Right lobe of liver (tissue), 6 donors: ENCODE data around the gene NBDY. TPM values are rescaled to one million over a fixed set of nuclear protein-coding genes. Genes with fewer than 3 reads are reported as not detected.
"Not testable (repeated sequence)": the region's sequence is repeated elsewhere in the genome, so short reads cannot be mapped to it uniquely, and the experiment has no call there.

ENCODE experiments used
- ATAC-seq, 4 donors: fragments of 200-7000 bp; cut with Tn5 transposase; one replicate each; pipeline ENCODE4 v1.9.1; 2020; ENCODE audit warnings: mild to moderate bottlenecking in 4 of 4, moderate library complexity in 4 of 4
- DNase-seq, 3 donors: peaks; one replicate each; pipeline ENCODE4 v3.0.0-alpha.2; 2020
- H3K27ac ChIP-seq, 3 donors: fragments of 200-600 bp; one replicate each; pipeline ENCODE4 v1.8.0; 2022
- H3K27me3 ChIP-seq, 2 donors: fragments of 200-600 bp; one replicate each; pipeline ENCODE4 v1.8.0; 2022
- H3K36me3 ChIP-seq, 4 donors: fragments of 200-600 bp; sonication (generic) in 1 of 4; one replicate each; pipeline versions ENCODE4 v1.5.1 to v1.8.0; 2017 to 2022; ENCODE audit warnings: control low read depth in 1 of 4
- H3K4me1 ChIP-seq, 4 donors: fragments of 200-600 bp; sonication (generic) in 1 of 4; one replicate each; pipeline versions ENCODE4 v1.5.1 to v1.8.0; 2017 to 2022; ENCODE audit warnings: control low read depth in 1 of 4
- H3K4me3 ChIP-seq, 3 donors: fragments of 200-600 bp; one replicate each; pipeline ENCODE4 v1.8.0; 2022
- H3K9me3 ChIP-seq, 4 donors: fragments of 200-600 bp; sonication (generic) in 1 of 4; one replicate each; pipeline versions ENCODE4 v1.5.1 to v1.8.0; 2017 to 2022; ENCODE audit warnings: control low read depth in 1 of 4
- POLR2A ChIP-seq: fragments of 450-650 bp; IDR thresholded peaks from one replicate; pipeline ENCODE4 v1.6.1; 2017; ENCODE audit warnings: antibody characterized with exemption, mild to moderate bottlenecking
- WGBS: methylation state at CpG from one replicate; pipeline ENCODE4 v1.1.6; 2018; ENCODE audit warnings: low coverage, low lambda C conversion rate; ENCODE audit not compliant: insufficient coverage; ENCODE audit errors: missing lambda C conversion rate; 5-methylcytosine and 5-hydroxymethylcytosine counted together
- intact Hi-C, 2 donors: fragments of 100-400 bp; cut with DNase I; formaldehyde crosslinking; loops; one replicate each; pipeline versions ENCODE4 v1.11.2 to v1.14.1; 2022
- long read RNA-seq: library from polyadenylated mRNA; unstranded; transcript quantifications from one replicate; pipeline ENCODE4 v2.0.0, GENCODE V29; 2019
- total RNA-seq, 6 experiments: library from RNA; depleted of rRNA in 2 of 6; stranded (reverse); fragments of >200 nt in 2 of 6; fragmentation: NEBNext Ultra II Directional in 3 of 6; extraction: Animal tissue kit (Norgen Biotek cat#: 25700) in 3 of 6; gene quantifications; one replicate each; pipeline versions ENCODE4 v1.1.0 to v1.2.4, GENCODE V29; 2016 to 2023
- TF ChIP-seq, protein P1 (sequence below), 4 donors: fragments of 200-600 bp in 3 of 4; fragments of 450-650 bp in 1 of 4; IDR thresholded peaks; one replicate each; pipeline versions ENCODE4 v1.5.1 to v1.8.0; 2016 to 2022; ENCODE audit warnings: antibody characterized with exemption in 4 of 4, mild to moderate bottlenecking in 2 of 4
- donor health status: DM: no; HTN: yes; CAD: no.
- donor health status: DM: no; HTN: no; CAD: no.
- donor health status: DM: no; HTN: no; CAD: no.
- donor health status: DM: no; HTN: yes; CAD: no.
- donor health status: DM: no; HTN: yes; CAD: no.

Gene NBDY, protein sequence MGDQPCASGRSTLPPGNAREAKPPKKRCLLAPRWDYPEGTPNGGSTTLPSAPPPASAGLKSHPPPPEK
- 1 to 10 TPM; 2.8 to 10.0 (median 5.4) TPM for total RNA-seq
- long read RNA-seq, transcript NBDY-201 (3 exons, 1,529 nt) = major isoform, 5 of 5 reads
- long read RNA-seq, partial matches to known transcripts = 0 of 5 reads
- long read RNA-seq, other reads (novel, unspliced or antisense) = 0 of 5 reads

DNA sequence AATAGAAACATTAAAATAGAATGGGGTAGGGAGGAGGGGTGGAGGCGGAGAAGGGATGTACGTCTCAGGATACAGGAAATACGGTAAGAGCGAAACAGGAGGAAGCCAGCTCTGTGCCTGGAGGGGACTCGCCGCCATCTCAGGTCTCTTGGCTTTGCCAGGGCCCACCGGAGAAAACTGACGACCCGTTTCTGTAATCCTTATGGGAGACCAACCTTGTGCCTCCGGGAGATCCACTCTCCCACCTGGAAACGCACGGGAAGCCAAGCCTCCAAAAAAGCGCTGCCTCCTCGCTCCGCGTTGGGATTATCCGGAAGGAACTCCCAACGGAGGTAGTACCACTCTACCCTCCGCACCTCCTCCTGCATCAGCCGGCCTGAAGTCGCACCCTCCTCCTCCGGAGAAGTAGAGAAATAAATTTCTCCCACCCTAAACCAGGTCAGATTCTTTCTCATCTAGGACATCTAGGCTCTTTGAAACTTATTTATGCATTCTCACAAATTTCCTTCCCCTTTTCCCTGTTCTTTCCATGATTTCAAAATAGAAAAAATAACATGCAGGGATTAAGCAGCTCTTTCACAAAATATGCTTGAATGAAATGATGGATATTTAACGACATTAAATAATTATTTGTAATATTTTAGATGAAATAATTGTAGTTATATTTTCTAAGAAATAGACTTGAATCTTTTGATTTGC is at the start of gene NBDY:
TSS of gene NBDY (plus strand) at position 92 of the 699 bp plus-strand sequence. CDS start at position 203, 111 bp downstream.
- ATAC-seq = peak; percentile 76 to 84 (median 82)
- intact Hi-C loops = no loop called here
- TF ChIP-seq, protein P1, sequence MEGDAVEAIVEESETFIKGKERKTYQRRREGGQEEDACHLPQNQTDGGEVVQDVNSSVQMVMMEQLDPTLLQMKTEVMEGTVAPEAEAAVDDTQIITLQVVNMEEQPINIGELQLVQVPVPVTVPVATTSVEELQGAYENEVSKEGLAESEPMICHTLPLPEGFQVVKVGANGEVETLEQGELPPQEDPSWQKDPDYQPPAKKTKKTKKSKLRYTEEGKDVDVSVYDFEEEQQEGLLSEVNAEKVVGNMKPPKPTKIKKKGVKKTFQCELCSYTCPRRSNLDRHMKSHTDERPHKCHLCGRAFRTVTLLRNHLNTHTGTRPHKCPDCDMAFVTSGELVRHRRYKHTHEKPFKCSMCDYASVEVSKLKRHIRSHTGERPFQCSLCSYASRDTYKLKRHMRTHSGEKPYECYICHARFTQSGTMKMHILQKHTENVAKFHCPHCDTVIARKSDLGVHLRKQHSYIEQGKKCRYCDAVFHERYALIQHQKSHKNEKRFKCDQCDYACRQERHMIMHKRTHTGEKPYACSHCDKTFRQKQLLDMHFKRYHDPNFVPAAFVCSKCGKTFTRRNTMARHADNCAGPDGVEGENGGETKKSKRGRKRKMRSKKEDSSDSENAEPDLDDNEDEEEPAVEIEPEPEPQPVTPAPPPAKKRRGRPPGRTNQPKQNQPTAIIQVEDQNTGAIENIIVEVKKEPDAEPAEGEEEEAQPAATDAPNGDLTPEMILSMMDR (IDR thresholded peaks at IDR 0.05) = no peak
- TF ChIP-seq POLR2A = no peak
- H3K27me3 ChIP-seq = peaks cover 0 to 4% of the 10 kb centered on the region in 2 donors
- H3K36me3 ChIP-seq = no peaks in the 10 kb centered on the region
- peak within 1 kb of the TSS in 2 of 3 donors; percentile 30 to 53 for H3K27ac ChIP-seq
- WGBS = 8% methylated on average over 17 of the region's 23 CpGs
- H3K9me3 ChIP-seq = no peaks in the 10 kb centered on the region
- peaks cover 0 to 15% (median 2%) of the 10 kb centered on the region in 4 donors for H3K4me1 ChIP-seq
- peak within 1 kb of the TSS; percentile 41 to 58 (median 52) for H3K4me3 ChIP-seq
- DNase-seq = peak in 2 of 3 donors; percentile 23 to 55

DNA sequence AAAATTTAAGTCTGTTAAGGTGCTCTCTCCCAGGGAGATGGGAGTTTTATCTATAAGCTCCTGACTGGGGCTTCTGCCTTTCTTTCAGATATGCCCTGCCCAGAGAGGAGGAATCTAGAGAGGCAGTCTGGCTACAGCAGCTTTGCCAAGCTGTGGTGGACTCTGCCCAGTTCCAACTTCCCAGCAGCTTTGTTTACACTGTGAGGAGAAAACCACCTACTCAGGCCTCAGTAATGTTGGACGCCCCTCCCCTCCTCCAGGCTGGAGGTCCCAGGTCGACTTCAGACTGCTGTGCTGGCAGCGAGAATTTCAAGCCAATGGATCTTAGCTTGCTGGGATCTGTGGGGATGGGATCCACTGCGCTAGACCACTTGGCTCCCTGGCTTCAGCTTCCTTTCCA is 24.5 kb upstream of the NBDY start:
- DNase-seq = peak in 2 of 3 donors; percentile 42 to 61
- H3K27ac ChIP-seq, H3K36me3 ChIP-seq, intact Hi-C loops, H3K27me3 ChIP-seq, H3K9me3 ChIP-seq, H3K4me3 ChIP-seq, H3K4me1 ChIP-seq: not testable (repeated sequence)
- WGBS = 36% methylated on average over 4 of the region's 4 CpGs
- ATAC-seq = peak; percentile 18 to 69 (median 64)

DNA sequence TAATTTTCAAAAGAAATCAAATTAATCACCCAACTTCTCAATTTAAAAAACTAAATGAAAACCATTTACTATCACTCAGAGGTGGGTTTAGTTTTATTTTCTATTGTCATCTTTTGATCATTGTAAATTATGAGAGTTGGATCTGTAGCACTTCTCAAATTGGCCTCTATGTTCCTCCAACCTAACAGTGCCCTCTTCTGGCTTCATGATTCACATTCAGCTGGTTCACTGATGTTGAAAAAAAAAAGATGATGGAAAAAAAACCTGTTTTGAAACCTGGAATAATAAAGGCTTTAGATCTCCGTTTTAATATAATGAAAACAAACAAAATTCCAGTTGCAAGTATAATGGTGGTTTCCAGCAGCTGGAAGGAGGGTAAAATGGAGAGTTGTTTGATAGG is 2.4 kb upstream of the NBDY start:
- Histone ChIP-seq H3K36me3 (no peaks in the 10 kb centered on the region), H3K9me3 (no peaks in the 10 kb centered on the region), H3K27ac (no peak overlapping the region), H3K4me3 (no peak overlapping the region), H3K27me3 (peaks cover 0 to 4% of the 10 kb centered on the region in 2 donors), H3K4me1 (peaks cover 0 to 15% (median 2%) of the 10 kb centered on the region in 4 donors)
- DNase-seq = no peak
- no peak for TF ChIP-seq POLR2A
- TF ChIP-seq, protein P1 (IDR thresholded peaks at IDR 0.05) = peak; percentile 55 to 82 (median 65)
- 0% methylated on average over 1 of the region's 1 CpG for WGBS
- intact Hi-C loops = no loop called here
- peak; percentile 74 to 78 (median 76) for ATAC-seq

DNA sequence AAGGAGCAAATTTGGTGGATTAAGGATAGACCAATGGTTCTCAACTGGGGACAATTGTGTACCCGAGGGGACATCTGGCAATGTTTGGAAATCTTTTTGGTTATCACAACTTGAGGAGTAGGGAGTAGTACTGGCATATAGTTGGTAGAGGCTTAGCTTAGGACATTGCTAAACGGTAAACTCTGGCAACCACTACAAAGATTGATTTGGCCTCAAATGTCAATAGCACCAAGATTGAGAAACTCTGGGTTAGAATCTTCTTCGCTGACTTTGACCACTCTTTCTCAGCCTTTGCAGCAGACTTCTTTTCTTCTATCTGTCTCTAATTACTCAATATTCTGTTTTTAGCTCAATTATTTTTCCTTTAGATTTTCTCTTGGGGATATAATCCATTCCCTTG is 1.5 kb upstream of the NBDY start:
- H3K4me1 ChIP-seq = peaks cover 0 to 15% (median 2%) of the 10 kb centered on the region in 4 donors
- ATAC-seq (peak; percentile 66 to 85 (median 75)), DNase-seq (no peak)
- no peak for TF ChIP-seq POLR2A
- TF ChIP-seq, protein P1 (IDR thresholded peaks at IDR 0.05) = no peak
- WGBS = 23% methylated on average over 3 of the region's 3 CpGs
- no peak overlapping the region for H3K27ac ChIP-seq
- H3K4me3 ChIP-seq = no peak overlapping the region
- intact Hi-C loops = no loop called here
- H3K9me3 ChIP-seq = no peaks in the 10 kb centered on the region
- peaks cover 0 to 4% of the 10 kb centered on the region in 2 donors for H3K27me3 ChIP-seq
- no peaks in the 10 kb centered on the region for H3K36me3 ChIP-seq

DNA sequence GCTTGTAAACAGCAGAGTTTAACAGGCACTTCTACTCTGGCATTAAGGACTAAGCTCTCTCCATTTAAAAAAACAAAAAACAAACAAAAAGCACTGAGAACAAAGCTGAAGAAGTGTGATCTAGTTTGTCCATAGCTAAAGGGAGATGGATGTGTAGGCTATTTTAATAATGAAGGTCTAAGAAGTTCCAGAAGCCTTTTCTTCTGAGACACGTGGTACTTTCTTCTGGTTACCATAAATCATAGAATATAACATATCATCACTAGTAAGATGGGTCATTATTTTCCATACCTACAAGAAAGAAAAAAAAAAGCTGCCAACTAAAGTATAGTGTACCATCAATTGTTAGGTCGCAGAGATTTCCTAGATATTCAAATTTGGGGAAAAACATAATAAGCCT is 722 bp upstream of the NBDY start:
- Histone ChIP-seq H3K4me3 (no peak overlapping the region), H3K36me3 (no peaks in the 10 kb centered on the region), H3K27me3 (peaks cover 0 to 4% of the 10 kb centered on the region in 2 donors), H3K27ac (no peak overlapping the region), H3K4me1 (peaks cover 0 to 15% (median 2%) of the 10 kb centered on the region in 4 donors), H3K9me3 (no peaks in the 10 kb centered on the region)
- WGBS = 23% methylated on average over 2 of the region's 2 CpGs
- TF ChIP-seq POLR2A = no peak
- TF ChIP-seq, protein P1 (IDR thresholded peaks at IDR 0.05) = no peak
- no peak for ATAC-seq
- intact Hi-C loops = no loop called here
- no peak for DNase-seq
